WI38 (cell line): ENCODE data around the gene TLE2.

Experiments
- H3K4me3 ChIP-seq: 2 replicates; pipeline ENCODE4 v1.5.1; 2011; ENCODE audit warnings: low read depth, mild to moderate bottlenecking, control low read depth, low read length
- CTCF ChIP-seq: IDR thresholded peaks from 2 replicates; pipeline ENCODE4 v1.5.1; 2012; ENCODE audit warnings: low read depth, mild to moderate bottlenecking, control low read depth, low read length

The TLE2 gene

GRCh38 chr19:3066482-3067049, 37.5 kb upstream of the TLE2 start:
- TF ChIP-seq CTCF = no peak
- H3K4me3 ChIP-seq = no peak overlapping the region

- H3K4me3 ChIP-seq = no peak overlapping the region
- no peak for TF ChIP-seq CTCF
Observed at GRCh38 chr19:3065675-3066357, 36.7 kb upstream of the TLE2 start.

GRCh38 chr19:3064011-3064330, 34.9 kb upstream of the TLE2 start:
- no peak overlapping the region for H3K4me3 ChIP-seq
- TF ChIP-seq CTCF = no peak

GRCh38 chr19:3062165-3063105, 33.4 kb upstream of the TLE2 start, which contains the start of gene TLE5:
Gene TLE5 (minus strand): TSS chr19:3062495. CDS start chr19:3062200, 295 bp downstream.
- no peak for TF ChIP-seq CTCF
- peak within 1 kb of the TSS; percentile 85 for H3K4me3 ChIP-seq

- TF ChIP-seq CTCF = no peak
- H3K4me3 ChIP-seq = peak overlapping the region; percentile 85
Observed at GRCh38 chr19:3061182-3062161, 32.4 kb upstream of the TLE2 start.

GRCh38 chr19:3060857-3061181, 31.7 kb upstream of the TLE2 start:
- no peak for TF ChIP-seq CTCF
- peak overlapping the region; percentile 85 for H3K4me3 ChIP-seq
